Stimulated activated CD8-positive, alpha-beta memory T cell treated with anti-CD3 and anti-CD28 coated beads, Interleukin-15, amount 100 ng/mL, for 4 hours (primary cell): ENCODE measurements around the gene ADPGK.

Experiments used
- DNase-seq, 2 donors: peaks; one replicate each; pipeline ENCODE4 v3.0.0-alpha.2; 2020; ENCODE audit warnings: low read depth in 2 of 2

The ADPGK gene

DNA sequence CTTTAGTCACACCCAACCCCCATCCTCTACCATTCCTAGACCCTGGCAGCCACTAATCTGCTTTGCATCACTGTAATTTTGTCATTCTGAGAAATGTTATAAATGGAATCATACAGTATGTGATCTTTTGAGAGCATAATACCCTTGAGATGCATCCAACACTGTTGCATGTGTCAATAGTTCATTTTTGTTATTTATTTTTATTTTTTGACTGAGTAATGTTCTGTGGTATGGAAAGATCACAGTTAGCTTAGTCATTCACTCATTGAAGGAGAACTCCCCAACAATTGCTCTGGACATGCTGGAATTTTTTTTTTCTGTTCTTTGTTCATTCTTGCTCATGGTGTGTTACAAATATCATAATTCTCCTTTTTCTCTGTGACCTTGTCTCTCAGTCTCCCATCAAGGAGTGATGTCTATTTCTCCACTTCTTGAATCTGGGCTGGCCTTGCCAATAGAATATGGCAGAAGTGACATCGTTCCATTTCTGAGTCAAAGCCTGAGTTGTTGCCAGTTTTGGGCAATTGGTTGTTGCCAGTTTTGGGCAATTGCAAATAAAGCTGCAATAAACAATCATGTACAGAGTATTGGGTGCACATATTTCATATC lies 6.8 kb upstream of the ADPGK start:
- no peak for DNase-seq

DNA sequence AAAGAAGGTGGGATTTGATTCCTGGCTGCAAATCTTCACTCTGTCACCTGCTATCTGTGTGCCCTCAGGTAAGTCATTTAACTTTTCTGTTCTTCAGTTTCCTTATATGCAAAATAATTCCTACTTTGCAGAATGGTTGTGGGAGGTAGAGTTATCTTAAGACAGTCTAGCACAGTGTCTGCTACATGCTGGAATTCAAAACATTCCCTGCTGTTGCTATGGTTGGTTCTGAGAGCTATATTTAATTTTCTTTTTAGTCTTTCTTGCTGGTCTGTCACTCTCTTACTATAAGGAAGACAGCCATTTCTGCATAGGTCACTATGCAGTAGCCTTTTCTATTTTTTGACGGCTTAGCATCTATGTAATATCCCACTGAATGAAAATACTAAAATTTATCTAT lies 4.0 kb upstream of the ADPGK start:
- no peak for DNase-seq

DNA sequence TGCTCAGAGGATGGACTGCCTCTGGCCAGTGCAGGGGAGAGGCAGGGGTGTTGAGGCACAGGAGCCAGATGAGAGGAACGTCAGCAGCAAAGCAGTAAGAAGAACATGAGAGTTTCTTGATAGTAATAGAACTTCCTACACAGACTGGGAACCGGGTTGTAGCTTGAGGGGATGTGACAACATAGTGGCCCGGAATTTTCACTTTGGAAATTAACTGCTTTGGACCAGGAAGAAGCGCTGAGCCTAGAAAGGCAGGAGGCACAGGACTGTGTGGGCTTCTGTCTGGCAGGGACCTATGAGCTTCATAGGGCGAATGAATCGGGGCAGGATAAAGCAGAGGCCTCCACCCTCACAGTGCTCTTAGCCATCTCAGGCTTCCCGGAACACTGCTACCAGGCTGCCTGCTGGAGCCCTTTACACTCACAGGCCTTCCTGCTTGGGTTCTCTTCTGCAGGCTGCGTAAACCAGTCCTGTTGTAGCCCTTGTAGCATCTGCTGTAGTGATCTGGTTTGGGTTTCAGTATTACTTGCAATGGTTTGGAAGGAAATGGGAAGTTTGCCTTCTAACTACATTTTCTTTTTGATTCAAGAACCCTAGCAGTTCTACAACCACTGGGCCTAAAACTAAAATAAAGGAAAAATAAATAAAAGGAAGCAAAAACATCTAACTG lies 3.3 kb upstream of the ADPGK start:
- no peak for DNase-seq

- no peak for DNase-seq
Observed at GRCh38 chr15:72786242-72786641, 2.7 kb upstream of the ADPGK start.

DNA sequence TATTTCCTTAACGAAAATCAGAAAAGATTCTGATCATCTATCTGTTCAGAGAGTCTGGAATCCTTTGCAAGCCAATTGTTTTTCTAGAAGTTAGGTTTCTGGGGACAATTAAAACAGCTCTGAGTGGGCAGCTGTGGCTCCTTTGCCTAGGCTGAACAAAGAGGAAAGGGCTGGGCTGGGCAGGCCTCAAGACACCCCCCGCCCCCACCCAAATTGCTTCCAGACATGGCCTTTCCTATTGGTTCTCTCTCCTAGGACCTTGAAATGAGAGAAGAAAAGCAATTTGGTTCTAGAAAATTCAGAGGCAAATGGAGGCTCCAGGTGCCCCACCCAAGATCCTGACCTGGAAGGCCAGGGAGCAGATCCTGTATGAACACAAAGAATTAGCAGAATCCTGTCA lies 2.3 kb upstream of the ADPGK start:
- DNase-seq: no peak

DNA sequence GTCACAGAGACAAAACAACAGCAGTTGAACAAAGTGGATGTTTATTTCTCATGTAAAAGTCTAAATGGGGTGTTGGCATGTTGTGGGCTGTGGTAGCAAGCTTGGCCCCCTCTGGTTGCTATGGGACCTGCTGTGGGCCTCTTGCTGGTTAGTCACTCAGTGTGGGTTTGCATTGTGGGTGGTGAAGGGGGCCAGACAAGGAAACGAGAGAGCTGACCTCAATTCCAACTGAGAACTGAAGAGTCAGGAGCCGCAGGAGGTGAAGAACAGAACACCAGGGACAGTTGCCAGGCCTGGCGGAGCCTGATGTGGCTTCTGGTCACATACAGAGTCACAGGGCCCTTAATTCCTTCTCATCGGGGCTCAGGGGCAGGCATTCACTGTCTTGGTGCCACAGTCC lies 1.9 kb upstream of the ADPGK start:
- no peak for DNase-seq

GRCh38 chr15:72784456-72784876 lies 908 bp upstream of the ADPGK start:
- no peak for DNase-seq

- no peak for DNase-seq
Observed at GRCh38 chr15:72783004-72783639, 436 bp downstream of the ADPGK start.

GRCh38 chr15:72782274-72783003 lies 1.1 kb downstream of the ADPGK start:
- no peak for DNase-seq

DNA sequence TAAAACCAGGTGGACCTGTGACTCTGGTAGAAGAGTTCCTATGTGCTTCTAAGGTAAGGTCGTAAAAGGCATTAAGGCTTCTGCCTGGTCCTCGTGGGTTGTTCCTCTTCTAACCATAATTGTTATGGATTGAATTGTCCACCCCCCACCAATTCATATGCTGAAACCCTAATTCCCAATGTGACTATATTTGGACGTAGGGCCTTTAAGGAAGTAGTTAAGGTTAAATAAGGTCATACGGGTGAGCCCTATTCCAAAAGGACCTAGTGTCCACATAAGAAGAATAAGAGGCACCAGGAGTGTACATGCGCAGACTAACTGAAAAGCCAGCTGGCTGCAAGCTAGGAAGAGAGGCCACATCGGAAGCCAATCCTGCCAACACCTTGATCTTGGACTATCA lies 1.9 kb downstream of the ADPGK start:
- no peak for DNase-seq

DNA sequence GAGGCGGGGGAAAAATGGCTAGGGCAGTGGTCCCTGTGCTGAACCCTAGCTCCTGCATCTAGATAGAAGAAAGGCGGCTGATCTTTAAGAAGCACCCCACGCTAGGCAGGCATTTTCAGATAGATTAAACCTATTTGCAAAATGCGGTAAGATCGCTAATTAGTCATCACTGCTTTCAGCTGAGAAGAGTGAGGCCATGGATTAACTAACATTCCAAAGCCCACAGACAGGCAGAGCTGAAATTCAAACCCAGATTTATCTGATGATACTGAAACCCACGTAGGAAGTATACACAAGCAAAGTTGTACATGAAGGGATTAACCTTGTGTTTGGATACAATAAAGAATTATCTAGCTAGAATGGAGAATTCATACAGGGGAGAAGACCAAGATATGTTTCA lies 4.8 kb downstream of the ADPGK start:
- no peak for DNase-seq

DNA sequence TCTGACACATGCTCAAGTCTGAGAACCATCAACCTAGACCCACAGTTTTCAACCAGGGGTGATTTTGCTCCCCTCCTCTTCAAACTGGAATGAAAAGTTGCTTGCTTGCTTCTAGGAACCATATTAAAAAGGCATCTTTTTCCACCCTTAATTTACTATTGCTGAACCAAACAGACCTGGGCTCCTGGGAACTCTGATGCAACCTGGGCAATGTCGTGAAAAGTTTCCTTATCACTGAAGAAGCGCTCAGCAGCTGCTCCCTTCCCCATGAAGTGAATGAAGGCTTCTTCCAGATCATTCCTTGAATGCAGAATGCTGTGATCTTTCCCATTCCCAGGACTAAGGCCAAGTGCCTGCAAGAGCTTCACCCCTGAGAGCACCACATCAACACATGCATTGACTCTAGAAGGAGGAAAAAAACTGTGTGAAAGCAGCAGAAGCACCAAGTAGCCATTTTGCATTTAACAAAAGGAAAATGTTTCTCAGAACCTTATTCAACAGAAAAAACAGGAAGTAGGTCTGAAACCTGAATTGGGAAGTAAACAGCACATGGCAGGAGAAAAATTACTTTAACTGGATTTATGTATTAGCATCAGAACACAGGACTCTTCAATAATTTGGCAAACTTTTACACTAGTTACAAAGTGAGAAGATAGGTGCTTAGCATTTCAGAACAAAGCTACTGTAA lies 8.7 kb downstream of the ADPGK start:
- no peak for DNase-seq

DNA sequence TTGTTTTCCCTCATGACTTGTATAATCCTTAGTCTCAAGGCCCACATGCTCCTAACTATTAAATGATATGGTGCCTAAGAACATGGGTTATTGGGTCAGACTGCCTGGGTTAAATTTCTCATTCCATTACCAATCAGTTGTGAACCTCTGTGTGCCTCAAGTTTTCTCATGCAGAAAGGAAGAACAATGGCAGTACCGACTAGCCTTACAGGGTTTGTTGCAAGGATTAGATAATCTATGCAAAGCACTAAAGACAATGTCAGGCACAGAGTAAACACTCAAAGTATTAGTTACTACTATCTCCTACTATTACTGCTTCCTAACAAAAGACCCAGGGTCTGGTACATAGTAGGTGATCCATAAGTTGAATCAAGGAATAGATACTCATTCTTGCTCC lies 12.2 kb downstream of the ADPGK start:
- no peak for DNase-seq

GRCh38 chr15:72770673-72771328 lies 12.8 kb downstream of the ADPGK start:
- no peak for DNase-seq

DNA sequence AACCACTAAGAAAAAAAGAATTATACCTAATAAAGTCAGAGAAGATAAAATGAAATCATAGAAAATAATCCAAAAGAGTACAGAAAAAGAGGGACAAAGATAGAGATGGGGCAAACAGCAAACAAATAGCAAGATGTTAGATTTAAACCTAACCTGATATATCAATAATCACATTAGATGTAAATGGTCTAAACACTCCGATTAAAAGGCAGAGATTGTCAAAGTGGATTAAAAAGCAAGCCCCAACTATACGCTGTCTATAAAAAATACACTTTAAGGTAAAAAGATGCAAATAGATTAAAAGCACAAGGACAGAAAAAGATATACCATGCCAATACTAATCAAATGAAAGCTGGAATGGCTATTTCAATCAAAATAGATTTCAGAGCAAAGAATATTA lies 16.8 kb downstream of the ADPGK start:
- no peak for DNase-seq

GRCh38 chr15:72766025-72766424 lies 17.5 kb downstream of the ADPGK start:
- no peak for DNase-seq

- DNase-seq: no peak
Observed at GRCh38 chr15:72764656-72765055, 18.9 kb downstream of the ADPGK start.

GRCh38 chr15:72760590-72761260 lies 22.8 kb downstream of the ADPGK start:
- no peak for DNase-seq

DNA sequence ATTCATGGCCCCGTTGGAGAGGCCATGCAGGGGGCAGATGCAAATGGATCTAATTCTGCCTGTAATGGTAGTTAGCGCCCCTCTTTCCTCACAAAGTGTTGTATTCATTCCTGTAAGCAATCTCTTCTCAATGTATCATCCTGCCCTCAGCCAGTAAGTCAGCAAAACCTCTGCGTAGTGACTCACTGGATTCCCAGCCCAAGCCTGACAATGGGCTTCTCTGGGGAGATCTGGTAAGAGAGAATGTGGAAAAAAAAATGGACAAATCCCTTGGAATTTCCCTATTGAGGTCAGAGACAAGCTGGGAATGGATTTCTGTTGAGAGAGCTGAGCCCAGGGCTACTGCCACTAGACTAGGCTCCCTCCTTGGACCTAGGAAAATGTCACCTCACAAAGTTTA lies 25.4 kb downstream of the ADPGK start:
- DNase-seq: no peak

- DNase-seq: no peak
Observed at GRCh38 chr15:72754096-72754495, 29.5 kb downstream of the ADPGK start.
